Osteoblast (primary cell): ENCODE results near the gene POLA1. TPM values are rescaled to one million over a fixed set of nuclear protein-coding genes. Genes with fewer than 3 reads are reported as not detected.
A peak's percentile ranks its signal among the peaks of the same experiment; 100 is the strongest.

Experiments
- DNase-seq: peaks from one replicate; pipeline ENCODE4 v3.0.0; 2011; ENCODE audit warnings: low spot score, mixed read lengths; ENCODE audit not compliant: insufficient read length; ENCODE audit errors: missing footprints
- H2AFZ ChIP-seq: 2 replicates; pipeline ENCODE4 v1.6.0; 2011; ENCODE audit warnings: mild to moderate bottlenecking, low read length
- H3K27ac ChIP-seq: 2 replicates; pipeline ENCODE4 v1.5.1; 2011; ENCODE audit warnings: mild to moderate bottlenecking, low read depth, low read length, moderate library complexity
- H3K27me3 ChIP-seq: 2 replicates; pipeline ENCODE4 v1.6.0; 2012; ENCODE audit warnings: mild to moderate bottlenecking, control low read depth, inconsistent platforms, low read length, moderate library complexity; ENCODE audit not compliant: insufficient read depth
- H3K36me3 ChIP-seq: 2 replicates; pipeline ENCODE4 v1.5.1; 2011; ENCODE audit warnings: mild to moderate bottlenecking, low read length, control low read depth, moderate library complexity; ENCODE audit not compliant: insufficient read depth
- H3K4me1 ChIP-seq: 2 replicates; pipeline ENCODE4 v1.5.1; 2011; ENCODE audit warnings: mild to moderate bottlenecking, low read length, control low read depth, moderate library complexity; ENCODE audit not compliant: insufficient read depth
- H3K4me2 ChIP-seq: 2 replicates; pipeline ENCODE4 v1.6.0; 2011; ENCODE audit warnings: mild to moderate bottlenecking, low read length; ENCODE audit not compliant: insufficient read depth
- H3K4me3 ChIP-seq: fragments of 200-600 bp; sonication (generic); 3 replicates; pipeline ENCODE4 v1.5.1; 2012; ENCODE audit warnings: mild to moderate bottlenecking, low read length, inconsistent platforms; ENCODE audit not compliant: insufficient read depth
- H3K79me2 ChIP-seq: 2 replicates; pipeline ENCODE4 v1.6.0; 2012; ENCODE audit warnings: mild to moderate bottlenecking, low read length, control low read depth, inconsistent platforms; ENCODE audit not compliant: insufficient read depth
- H3K9me3 ChIP-seq: 2 replicates; pipeline ENCODE4 v1.5.1; 2011; ENCODE audit warnings: low read depth, low read length, control low read depth
- H4K20me1 ChIP-seq: 2 replicates; pipeline ENCODE4 v1.6.0; 2012; ENCODE audit warnings: mild to moderate bottlenecking, low read length, control low read depth; ENCODE audit not compliant: insufficient read depth
- CTCF ChIP-seq: IDR thresholded peaks from 2 replicates; pipeline ENCODE4 v1.5.1; 2011; ENCODE audit warnings: mild to moderate bottlenecking, low read depth, low read length, moderate library complexity; ENCODE audit errors: extremely low read depth
- total RNA-seq: library from RNA; depleted of rRNA; stranded (reverse); fragments of >200 nt; gene quantifications from 2 replicates; pipeline ENCODE4 v1.2.3, GENCODE V29; 2012

Gene POLA1
- total RNA-seq, 1 donor = 11.9 TPM

- H3K36me3 ChIP-seq = no peaks in the 10 kb centered on the region
- DNase-seq = no peak
- no peak for TF ChIP-seq CTCF
These were observed 300.2 kb downstream of the POLA1 start for GRCh38 chrX:24993879-24994278.

GRCh38 chrX:24996096-24996709 is 302.5 kb downstream of the POLA1 start:
- Histone ChIP-seq H2AFZ (no peak overlapping the region), H3K4me1 (no peaks in the 10 kb centered on the region), H3K27me3 (no peaks in the 10 kb centered on the region), H3K79me2 (no peaks in the 10 kb centered on the region), H3K4me2 (no peak overlapping the region), H3K36me3 (no peaks in the 10 kb centered on the region), H4K20me1 (no peaks in the 10 kb centered on the region), H3K9me3 (no peaks in the 10 kb centered on the region), H3K27ac (no peak overlapping the region), H3K4me3 (no peak overlapping the region)
- DNase-seq = peak; percentile 74
- TF ChIP-seq CTCF = no peak

More at GRCh38 chrX:24993879-24994278, 300.2 kb downstream of the POLA1 start:
- Histone ChIP-seq H4K20me1 (no peaks in the 10 kb centered on the region), H3K27ac (no peak overlapping the region), H3K4me1 (no peaks in the 10 kb centered on the region), H3K9me3 (no peaks in the 10 kb centered on the region), H3K79me2 (no peaks in the 10 kb centered on the region), H3K27me3 (no peaks in the 10 kb centered on the region), H3K4me3 (no peak overlapping the region), H3K4me2 (no peak overlapping the region), H2AFZ (no peak overlapping the region)

- H3K79me2 ChIP-seq = no peaks in the 10 kb centered on the region
- H3K4me3 ChIP-seq = no peak overlapping the region
- H3K4me2 ChIP-seq = no peak overlapping the region
- H3K36me3 ChIP-seq = no peaks in the 10 kb centered on the region
- no peak for TF ChIP-seq CTCF
- peaks cover 13% of the 10 kb centered on the region for H3K27me3 ChIP-seq
- H3K27ac ChIP-seq = no peak overlapping the region
- DNase-seq = no peak
- H3K9me3 ChIP-seq = no peaks in the 10 kb centered on the region
- no peaks in the 10 kb centered on the region for H3K4me1 ChIP-seq
- H2AFZ ChIP-seq = no peak overlapping the region
- H4K20me1 ChIP-seq = no peaks in the 10 kb centered on the region
These were observed 305.8 kb downstream of the POLA1 start for GRCh38 chrX:24999511-24999910.

- TF ChIP-seq CTCF = no peak
- H3K27me3 ChIP-seq = peaks cover 37% of the 10 kb centered on the region
- no peaks in the 10 kb centered on the region for H4K20me1 ChIP-seq
- H3K79me2 ChIP-seq = no peaks in the 10 kb centered on the region
- H2AFZ ChIP-seq = no peak overlapping the region
- peak; percentile 84 for DNase-seq
- no peak overlapping the region for H3K4me2 ChIP-seq
- no peaks in the 10 kb centered on the region for H3K9me3 ChIP-seq
- H3K27ac ChIP-seq = no peak overlapping the region
- H3K4me3 ChIP-seq = no peak overlapping the region
- H3K36me3 ChIP-seq = no peaks in the 10 kb centered on the region
- no peaks in the 10 kb centered on the region for H3K4me1 ChIP-seq
These were observed 308.3 kb downstream of the POLA1 start for GRCh38 chrX:25001808-25002660.
